ENCODE results near the gene FBN2. TPM values are rescaled to one million over a fixed set of nuclear protein-coding genes. Genes with fewer than 3 reads are reported as not detected.

Gene FBN2
- total RNA-seq, 1 experiment from 2014 or later: 0.42 TPM

DNA sequence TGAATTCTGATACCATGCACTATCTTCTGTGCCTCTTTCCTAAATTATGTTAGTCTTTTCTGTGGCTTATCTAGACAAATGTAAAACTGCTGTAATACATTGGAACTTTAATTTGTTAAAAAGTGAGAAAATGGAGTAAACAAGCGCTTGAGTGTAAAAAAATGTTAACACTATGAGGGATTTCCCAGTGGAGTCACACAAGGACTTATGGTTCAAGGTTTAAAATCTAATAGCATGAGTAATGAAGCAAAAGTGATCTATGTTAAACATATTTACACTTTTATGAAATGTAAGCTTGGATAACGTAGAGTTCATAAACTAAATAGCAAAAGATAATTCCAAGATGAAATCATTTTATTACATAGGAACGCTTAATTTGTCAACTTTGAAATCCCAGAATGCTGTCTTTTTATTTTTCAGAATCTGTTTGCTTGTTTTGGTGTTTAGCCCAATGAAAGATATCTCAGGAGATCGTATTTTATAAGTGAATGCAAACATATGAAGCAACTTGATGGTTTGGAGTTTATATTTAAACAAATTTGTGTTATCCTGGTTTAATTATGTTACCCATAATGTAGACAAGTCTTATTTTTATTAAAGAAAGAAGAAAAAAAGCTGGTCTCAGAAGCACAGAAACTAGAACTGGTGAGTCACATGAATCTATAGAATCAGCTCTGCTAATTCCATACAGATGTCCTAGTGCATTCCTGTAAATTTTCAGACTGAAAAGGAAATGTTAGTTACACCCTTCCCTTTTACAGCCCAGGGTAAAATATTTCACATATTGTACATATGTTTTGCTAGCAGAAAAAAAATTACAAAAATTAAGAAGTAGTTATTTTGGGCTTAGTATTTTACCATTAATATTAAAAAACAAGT, 34.2 kb upstream of the FBN2 start:
- ATAC-seq: no peak

More for the DNA sequence above, 34.2 kb upstream of the FBN2 start:
- ChIA-PET RAD21 (ENCODE audit: low non-redundant PET in 1 of 2, low total read pairs in 2 of 2, uncharacterized antibody in 2 of 2, unreplicated experiment in 2 of 2) (no interaction called here), CTCF (no interaction called here), POLR2A (no interaction called here)
- Histone ChIP-seq H3K27me3 (ENCODE audit: insufficient read depth, low read length) (no peaks in the 10 kb centered on the region), H3K9ac (ENCODE audit: low read length) (no peak overlapping the region), H3K9me3 (ENCODE audit: control insufficient read depth in 1 of 2, insufficient read depth in 1 of 2, low read depth in 1 of 2, low read length in 2 of 2) (no peaks in the 10 kb centered on the region), H3K4me3 (replicated peaks in 1 of 2; ENCODE audit: low read depth in 1 of 2, low read length in 2 of 2) (no peak overlapping the region), H3K9me2 (ENCODE audit: insufficient read depth) (no peaks in the 10 kb centered on the region), H3K79me2 (ENCODE audit: insufficient read depth, low read length) (no peaks in the 10 kb centered on the region), H4K20me1 (ENCODE audit: insufficient read depth) (no peaks in the 10 kb centered on the region), H3K36me3 (ENCODE audit: control insufficient read depth in 1 of 2, insufficient read depth in 2 of 2, low read length in 2 of 2) (no peaks in the 10 kb centered on the region), H3K4me2 (ENCODE audit: low read length) (no peak overlapping the region), H3K27ac (ENCODE audit: low read depth, low read length) (no peak overlapping the region), H3K4me1 (ENCODE audit: control insufficient read depth in 1 of 2, insufficient read depth in 2 of 2, low read length in 2 of 2) (peaks cover 0 to 5% of the 10 kb centered on the region in 2 experiments; a peak in 1 of 4 replicates), H2AFZ (ENCODE audit: low read depth, low read length, poor library complexity, severe bottlenecking) (no peak overlapping the region)
- DNase-seq (ENCODE audit: low read depth, low spot score): no peak
- no TSS peak for BruUV-seq (replicated peaks)
- intact Hi-C loops (cut with micrococcal nuclease): no loop called here
- TF ChIP-seq, protein P1, sequence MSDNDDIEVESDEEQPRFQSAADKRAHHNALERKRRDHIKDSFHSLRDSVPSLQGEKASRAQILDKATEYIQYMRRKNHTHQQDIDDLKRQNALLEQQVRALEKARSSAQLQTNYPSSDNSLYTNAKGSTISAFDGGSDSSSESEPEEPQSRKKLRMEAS (IDR thresholded peaks at IDR 0.05): no peak
- TF ChIP-seq FOSL1 (IDR thresholded peaks at IDR 0.05; ENCODE audit: low read depth) (no peak), POLR2A (IDR thresholded peaks at IDR 0.05; ENCODE audit: borderline replicate concordance, extremely low read depth, insufficient read depth, insufficient read length) (no peak), SP1 (IDR thresholded peaks at IDR 0.05; ENCODE audit: low read depth) (no peak), TCF7L2 (IDR thresholded peaks at IDR 0.05; ENCODE audit: borderline replicate concordance, extremely low read depth, insufficient read depth, insufficient read length) (no peak), CBX3 (IDR thresholded peaks at IDR 0.05; ENCODE audit: low read depth) (no peak), CEBPB (IDR thresholded peaks at IDR 0.05; ENCODE audit: low read depth) (no peak)
- TF ChIP-seq, protein P2, sequence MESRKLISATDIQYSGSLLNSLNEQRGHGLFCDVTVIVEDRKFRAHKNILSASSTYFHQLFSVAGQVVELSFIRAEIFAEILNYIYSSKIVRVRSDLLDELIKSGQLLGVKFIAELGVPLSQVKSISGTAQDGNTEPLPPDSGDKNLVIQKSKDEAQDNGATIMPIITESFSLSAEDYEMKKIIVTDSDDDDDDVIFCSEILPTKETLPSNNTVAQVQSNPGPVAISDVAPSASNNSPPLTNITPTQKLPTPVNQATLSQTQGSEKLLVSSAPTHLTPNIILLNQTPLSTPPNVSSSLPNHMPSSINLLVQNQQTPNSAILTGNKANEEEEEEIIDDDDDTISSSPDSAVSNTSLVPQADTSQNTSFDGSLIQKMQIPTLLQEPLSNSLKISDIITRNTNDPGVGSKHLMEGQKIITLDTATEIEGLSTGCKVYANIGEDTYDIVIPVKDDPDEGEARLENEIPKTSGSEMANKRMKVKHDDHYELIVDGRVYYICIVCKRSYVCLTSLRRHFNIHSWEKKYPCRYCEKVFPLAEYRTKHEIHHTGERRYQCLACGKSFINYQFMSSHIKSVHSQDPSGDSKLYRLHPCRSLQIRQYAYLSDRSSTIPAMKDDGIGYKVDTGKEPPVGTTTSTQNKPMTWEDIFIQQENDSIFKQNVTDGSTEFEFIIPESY (IDR thresholded peaks at IDR 0.05; ENCODE audit: extremely low read depth, insufficient replicate concordance, low read length): no peak
